K562 (cell line): ENCODE results near the gene NCF2. TPM values are rescaled to one million over a fixed set of nuclear protein-coding genes. Genes with fewer than 3 reads are reported as not detected.
A peak's percentile ranks its signal among the peaks of the same experiment; 100 is the strongest.

Experiments
- ADNP ChIP-seq: fragments of 200-800 bp; sonication (Bioruptor generic); IDR thresholded peaks from 2 replicates; pipeline ENCODE4 v1.6.1; 2016; ENCODE audit warnings: missing genetic modification characterization, missing compliant biosample characterization
- ARID2 ChIP-seq: fragments of 450-650 bp; IDR thresholded peaks from 2 replicates; pipeline ENCODE4 v1.6.1; 2017; ENCODE audit warnings: antibody characterized with exemption, mild to moderate bottlenecking
- ASH1L ChIP-seq: fragments of 450-650 bp; IDR thresholded peaks from 2 replicates; pipeline ENCODE4 v1.6.1; 2018; ENCODE audit warnings: borderline replicate concordance, mild to moderate bottlenecking, low read depth; ENCODE audit not compliant: partially characterized antibody
- CBX1 ChIP-seq: sonication (generic); IDR thresholded peaks from 2 replicates; pipeline ENCODE4 v1.6.1; 2016; ENCODE audit warnings: antibody characterized with exemption, low read depth, mild to moderate bottlenecking
- COPS2 ChIP-seq: fragments of 450-650 bp; conservative IDR thresholded peaks from 2 replicates; pipeline ENCODE4 v1.6.1; 2016; ENCODE audit warnings: mild to moderate bottlenecking, moderate library complexity
- NR2C2 ChIP-seq, 2 experiments: fragments of 200-800 bp in 1 of 2; sonication (Bioruptor generic) in 1 of 2; sonication (generic) in 1 of 2; formaldehyde crosslinking in 1 of 2; IDR thresholded peaks; 2 replicates each; pipeline versions ENCODE4 v1.6.1 to v1.8.0; 2016 to 2022; ENCODE audit warnings: mild to moderate bottlenecking in 1 of 2, missing compliant biosample characterization in 1 of 2, missing genetic modification characterization in 1 of 2, missing genetic modification reagents in 1 of 2
- PURB ChIP-seq: sonication (generic); formaldehyde crosslinking; IDR thresholded peaks from 2 replicates; pipeline ENCODE4 v1.9.0; 2021; ENCODE audit warnings: low read depth, mild to moderate bottlenecking, missing genetic modification reagents
- ZNF324 ChIP-seq: fragments of 250-450 bp; sonication (Bioruptor Pico); IDR thresholded peaks from 2 replicates; pipeline ENCODE4 v1.4.0; 2020; ENCODE audit warnings: mild to moderate bottlenecking
- ZNF408 ChIP-seq: fragments of 250-450 bp; sonication (Bioruptor Pico); IDR thresholded peaks from 2 replicates; pipeline ENCODE4 v1.4.0; 2020; ENCODE audit warnings: low read depth, mild to moderate bottlenecking, moderate library complexity
- ZNF586 ChIP-seq: fragments of 450-650 bp; formaldehyde crosslinking; conservative IDR thresholded peaks from 2 replicates; pipeline ENCODE4 v1.4.0; 2020; ENCODE audit warnings: mild to moderate bottlenecking, moderate library complexity
- ZZZ3 ChIP-seq: fragments of 450-650 bp; IDR thresholded peaks from 2 replicates; pipeline ENCODE4 v1.6.1; 2016; ENCODE audit warnings: antibody characterized with exemption, mild to moderate bottlenecking, moderate library complexity
- polyA plus RNA-seq, 8 experiments: library from polyadenylated mRNA; depleted of rRNA in 4 of 8; stranded (reverse) in 5 of 8; unstranded in 3 of 8; fragments of >200 nt; fragmentation: Nextera tagmentation in 2 of 8; fragmentation: Illumina TruSeq in 1 of 8; extraction: Ambion mirVana in 2 of 8; extraction: Trizol in 1 of 8; gene quantifications; 2 replicates each; pipeline versions ENCODE4 v1.2.1 to v1.2.3, GENCODE V29; 2011 to 2014; ENCODE audit warnings: inconsistent platforms in 1 of 8, missing spikeins in 1 of 8
- total RNA-seq, 7 experiments: library from RNA; depleted of rRNA in 6 of 7; stranded (reverse); fragments of >200 nt in 6 of 7; fragmentation: Illumina TruSeq in 2 of 7; extraction: Trizol in 2 of 7; gene quantifications; 2 replicates each; pipeline versions ENCODE4 v1.2.1 to v1.2.3, GENCODE V29; 2011 to 2021; ENCODE audit warnings: low replicate concordance in 1 of 7
- TF ChIP-seq, protein P1 (sequence below): fragments of 250-450 bp; sonication (Bioruptor Pico); IDR thresholded peaks from 2 replicates; pipeline ENCODE4 v1.4.0; 2020; ENCODE audit warnings: borderline replicate concordance
- TF ChIP-seq, protein P2 (sequence below), 3 experiments: IDR thresholded peaks in 2 of 3; conservative IDR thresholded peaks in 1 of 3; 2 replicates each; pipeline ENCODE4 v1.5.1; 2011 to 2012; ENCODE audit warnings: low read length in 3 of 3, mild to moderate bottlenecking in 3 of 3, control low read depth in 2 of 3, improper control_type of control experiment in 1 of 3, inconsistent platforms in 1 of 3, low read depth in 1 of 3, mixed read lengths in 1 of 3, moderate library complexity in 1 of 3; ENCODE audit not compliant: insufficient read depth in 2 of 3
- TF ChIP-seq, protein P3 (sequence below): sonication (generic); formaldehyde crosslinking; IDR thresholded peaks from 2 replicates; pipeline ENCODE4 v1.8.0; 2022; ENCODE audit warnings: missing genetic modification reagents, mild to moderate bottlenecking, borderline replicate concordance
- TF ChIP-seq, protein P4 (sequence below): fragments of 200-800 bp; sonication (Bioruptor generic); IDR thresholded peaks from 2 replicates; pipeline ENCODE4 v1.6.1; 2017; ENCODE audit warnings: missing genetic modification characterization, missing compliant biosample characterization

Gene NCF2
- total and polyA plus RNA-seq, 9 of the 15 experiments (the other 6 are each of a cell fraction or from before 2014, with no cell fraction given) = 0.07 to 0.54 (median 0.16) TPM; not detected in 3

DNA sequence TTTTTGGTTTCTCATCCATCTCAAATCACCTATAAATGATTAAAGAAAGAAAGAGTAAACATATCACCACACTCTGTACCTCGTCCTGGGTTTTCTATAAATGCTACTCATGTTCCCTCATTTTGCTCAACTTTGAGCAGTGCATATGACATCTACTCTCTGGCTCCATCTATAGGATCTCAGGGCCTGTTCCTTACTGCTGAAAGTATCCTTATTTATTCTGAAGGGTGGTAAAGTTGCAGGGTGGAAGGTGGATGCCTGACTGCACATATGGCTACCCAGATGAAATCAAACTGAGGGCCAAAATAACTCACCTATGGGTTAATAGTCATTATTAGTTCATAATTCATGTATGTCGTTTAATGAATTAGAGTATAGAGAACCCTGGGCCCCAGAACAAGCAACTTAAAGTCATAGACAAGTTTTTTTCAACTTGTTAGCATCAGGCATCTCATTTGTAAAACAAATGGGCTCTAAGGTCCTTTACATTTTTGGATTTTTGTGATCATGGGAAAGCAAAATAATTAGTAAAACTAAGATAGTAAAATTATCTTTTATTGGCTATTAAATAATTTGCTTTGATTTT, 46.5 kb downstream of the NCF2 start (continued):
- TF ChIP-seq, protein P1, sequence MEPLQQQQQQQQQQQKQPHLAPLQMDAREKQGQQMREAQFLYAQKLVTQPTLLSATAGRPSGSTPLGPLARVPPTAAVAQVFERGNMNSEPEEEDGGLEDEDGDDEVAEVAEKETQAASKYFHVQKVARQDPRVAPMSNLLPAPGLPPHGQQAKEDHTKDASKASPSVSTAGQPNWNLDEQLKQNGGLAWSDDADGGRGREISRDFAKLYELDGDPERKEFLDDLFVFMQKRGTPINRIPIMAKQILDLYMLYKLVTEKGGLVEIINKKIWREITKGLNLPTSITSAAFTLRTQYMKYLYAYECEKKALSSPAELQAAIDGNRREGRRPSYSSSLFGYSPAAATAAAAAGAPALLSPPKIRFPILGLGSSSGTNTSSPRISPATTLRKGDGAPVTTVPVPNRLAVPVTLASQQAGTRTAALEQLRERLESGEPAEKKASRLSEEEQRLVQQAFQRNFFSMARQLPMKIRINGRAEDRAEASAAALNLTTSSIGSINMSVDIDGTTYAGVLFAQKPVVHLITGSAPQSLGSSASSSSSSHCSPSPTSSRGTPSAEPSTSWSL (CRISPR knock-in tag) = no peak
- 0 out of 2 replicates have a peak, but pooled peaks have one; percentile 39 for TF ChIP-seq ARID2
- TF ChIP-seq ZNF586 (CRISPR knock-in tag) = no peak
- TF ChIP-seq, protein P2, sequence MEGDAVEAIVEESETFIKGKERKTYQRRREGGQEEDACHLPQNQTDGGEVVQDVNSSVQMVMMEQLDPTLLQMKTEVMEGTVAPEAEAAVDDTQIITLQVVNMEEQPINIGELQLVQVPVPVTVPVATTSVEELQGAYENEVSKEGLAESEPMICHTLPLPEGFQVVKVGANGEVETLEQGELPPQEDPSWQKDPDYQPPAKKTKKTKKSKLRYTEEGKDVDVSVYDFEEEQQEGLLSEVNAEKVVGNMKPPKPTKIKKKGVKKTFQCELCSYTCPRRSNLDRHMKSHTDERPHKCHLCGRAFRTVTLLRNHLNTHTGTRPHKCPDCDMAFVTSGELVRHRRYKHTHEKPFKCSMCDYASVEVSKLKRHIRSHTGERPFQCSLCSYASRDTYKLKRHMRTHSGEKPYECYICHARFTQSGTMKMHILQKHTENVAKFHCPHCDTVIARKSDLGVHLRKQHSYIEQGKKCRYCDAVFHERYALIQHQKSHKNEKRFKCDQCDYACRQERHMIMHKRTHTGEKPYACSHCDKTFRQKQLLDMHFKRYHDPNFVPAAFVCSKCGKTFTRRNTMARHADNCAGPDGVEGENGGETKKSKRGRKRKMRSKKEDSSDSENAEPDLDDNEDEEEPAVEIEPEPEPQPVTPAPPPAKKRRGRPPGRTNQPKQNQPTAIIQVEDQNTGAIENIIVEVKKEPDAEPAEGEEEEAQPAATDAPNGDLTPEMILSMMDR (IDR thresholded peaks at IDR 0.05 in 2 of 3, conservative IDR thresholded peaks at IDR 0.05 in 1 of 3; ENCODE audit: insufficient read depth in 2 of 3, low read depth in 1 of 3, low read length in 3 of 3) = peak; percentile 66 to 74 (median 66)
- TF ChIP-seq PURB (CRISPR knock-in tag) = no peak
- no peak for TF ChIP-seq CBX1
- TF ChIP-seq ZNF324 (CRISPR knock-in tag) = no peak
- TF ChIP-seq NR2C2 (CRISPR knock-in tag; IDR thresholded peaks at IDR 0.05) = no peak
- no peak for TF ChIP-seq NR2C2 (tag; IDR thresholded peaks at IDR 0.05)
- TF ChIP-seq ASH1L = no peak
- no peak for TF ChIP-seq COPS2
- TF ChIP-seq, protein P3, sequence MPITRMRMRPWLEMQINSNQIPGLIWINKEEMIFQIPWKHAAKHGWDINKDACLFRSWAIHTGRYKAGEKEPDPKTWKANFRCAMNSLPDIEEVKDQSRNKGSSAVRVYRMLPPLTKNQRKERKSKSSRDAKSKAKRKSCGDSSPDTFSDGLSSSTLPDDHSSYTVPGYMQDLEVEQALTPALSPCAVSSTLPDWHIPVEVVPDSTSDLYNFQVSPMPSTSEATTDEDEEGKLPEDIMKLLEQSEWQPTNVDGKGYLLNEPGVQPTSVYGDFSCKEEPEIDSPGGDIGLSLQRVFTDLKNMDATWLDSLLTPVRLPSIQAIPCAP (CRISPR knock-in tag) = no peak
- TF ChIP-seq ZNF408 (CRISPR knock-in tag) = no peak
- TF ChIP-seq, protein P4, sequence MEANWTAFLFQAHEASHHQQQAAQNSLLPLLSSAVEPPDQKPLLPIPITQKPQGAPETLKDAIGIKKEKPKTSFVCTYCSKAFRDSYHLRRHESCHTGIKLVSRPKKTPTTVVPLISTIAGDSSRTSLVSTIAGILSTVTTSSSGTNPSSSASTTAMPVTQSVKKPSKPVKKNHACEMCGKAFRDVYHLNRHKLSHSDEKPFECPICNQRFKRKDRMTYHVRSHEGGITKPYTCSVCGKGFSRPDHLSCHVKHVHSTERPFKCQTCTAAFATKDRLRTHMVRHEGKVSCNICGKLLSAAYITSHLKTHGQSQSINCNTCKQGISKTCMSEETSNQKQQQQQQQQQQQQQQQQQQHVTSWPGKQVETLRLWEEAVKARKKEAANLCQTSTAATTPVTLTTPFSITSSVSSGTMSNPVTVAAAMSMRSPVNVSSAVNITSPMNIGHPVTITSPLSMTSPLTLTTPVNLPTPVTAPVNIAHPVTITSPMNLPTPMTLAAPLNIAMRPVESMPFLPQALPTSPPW = peak; percentile 27; the same call in 1 of the 2 replicates
- no peak for TF ChIP-seq ADNP (tag)
- 0 out of 2 replicates have a peak, but pooled peaks have one; percentile 60 for TF ChIP-seq ZZZ3
